ENCODE measurements around the gene DRAM1.
"Not testable (repeated sequence)": the region's sequence is repeated elsewhere in the genome, so short reads cannot be mapped to it uniquely, and the experiment has no call there.

DRAM1 gene

DNA sequence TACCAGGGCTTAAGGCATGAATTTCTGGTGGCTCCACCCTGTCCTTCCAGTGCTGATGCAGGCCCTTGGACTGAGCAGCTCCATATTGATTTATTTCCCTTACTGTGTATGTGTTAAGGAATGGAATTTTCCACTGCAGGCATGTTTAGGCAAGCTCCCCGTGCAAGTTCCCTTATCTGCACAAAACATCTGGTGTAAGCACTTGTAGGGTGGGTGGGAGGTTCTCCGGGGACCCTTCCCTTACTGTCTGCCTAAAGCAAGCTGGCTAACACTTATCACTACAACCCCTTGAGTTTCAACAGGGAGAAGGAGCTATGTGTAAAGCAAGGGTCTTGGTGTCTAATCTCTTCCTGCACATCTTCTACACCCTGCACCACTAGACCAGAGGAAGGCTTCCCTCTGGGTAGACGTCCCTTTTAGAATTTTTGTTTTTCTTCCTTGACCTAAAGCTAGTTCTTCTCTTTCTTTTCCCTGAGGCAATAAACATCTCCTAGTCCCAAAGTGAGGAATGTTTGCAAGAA lies 22.0 kb upstream of the DRAM1 start:
- TF ChIP-seq, protein P1, sequence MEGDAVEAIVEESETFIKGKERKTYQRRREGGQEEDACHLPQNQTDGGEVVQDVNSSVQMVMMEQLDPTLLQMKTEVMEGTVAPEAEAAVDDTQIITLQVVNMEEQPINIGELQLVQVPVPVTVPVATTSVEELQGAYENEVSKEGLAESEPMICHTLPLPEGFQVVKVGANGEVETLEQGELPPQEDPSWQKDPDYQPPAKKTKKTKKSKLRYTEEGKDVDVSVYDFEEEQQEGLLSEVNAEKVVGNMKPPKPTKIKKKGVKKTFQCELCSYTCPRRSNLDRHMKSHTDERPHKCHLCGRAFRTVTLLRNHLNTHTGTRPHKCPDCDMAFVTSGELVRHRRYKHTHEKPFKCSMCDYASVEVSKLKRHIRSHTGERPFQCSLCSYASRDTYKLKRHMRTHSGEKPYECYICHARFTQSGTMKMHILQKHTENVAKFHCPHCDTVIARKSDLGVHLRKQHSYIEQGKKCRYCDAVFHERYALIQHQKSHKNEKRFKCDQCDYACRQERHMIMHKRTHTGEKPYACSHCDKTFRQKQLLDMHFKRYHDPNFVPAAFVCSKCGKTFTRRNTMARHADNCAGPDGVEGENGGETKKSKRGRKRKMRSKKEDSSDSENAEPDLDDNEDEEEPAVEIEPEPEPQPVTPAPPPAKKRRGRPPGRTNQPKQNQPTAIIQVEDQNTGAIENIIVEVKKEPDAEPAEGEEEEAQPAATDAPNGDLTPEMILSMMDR (IDR thresholded peaks at IDR 0.05; ENCODE audit: low read depth, low read length) = no peak
- DNase-seq (ENCODE audit: extremely low read depth, low read depth) = no peak

DNA sequence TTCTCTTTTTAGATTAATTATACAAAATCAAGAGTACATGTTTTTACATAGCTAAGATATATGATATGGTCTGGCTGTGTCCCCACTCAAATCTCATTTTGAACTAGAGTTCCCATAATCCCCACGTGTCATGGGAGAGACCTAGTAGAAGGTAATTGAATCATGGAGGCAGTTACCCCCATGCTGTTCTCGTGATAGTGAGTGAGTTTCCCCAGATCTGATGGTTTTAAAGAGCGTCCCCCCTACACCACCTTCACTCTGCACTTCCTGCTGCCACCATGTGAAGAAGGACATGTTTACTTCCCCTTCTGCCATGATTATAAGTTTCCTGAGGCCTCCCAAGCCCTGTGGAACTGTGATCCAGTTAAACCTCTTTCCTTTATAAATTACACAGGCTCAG lies 21.4 kb upstream of the DRAM1 start:
- TF ChIP-seq, protein P1 (IDR thresholded peaks at IDR 0.05; ENCODE audit: low read depth, low read length) = no peak
- no peak for DNase-seq (ENCODE audit: extremely low read depth, low read depth)

DNA sequence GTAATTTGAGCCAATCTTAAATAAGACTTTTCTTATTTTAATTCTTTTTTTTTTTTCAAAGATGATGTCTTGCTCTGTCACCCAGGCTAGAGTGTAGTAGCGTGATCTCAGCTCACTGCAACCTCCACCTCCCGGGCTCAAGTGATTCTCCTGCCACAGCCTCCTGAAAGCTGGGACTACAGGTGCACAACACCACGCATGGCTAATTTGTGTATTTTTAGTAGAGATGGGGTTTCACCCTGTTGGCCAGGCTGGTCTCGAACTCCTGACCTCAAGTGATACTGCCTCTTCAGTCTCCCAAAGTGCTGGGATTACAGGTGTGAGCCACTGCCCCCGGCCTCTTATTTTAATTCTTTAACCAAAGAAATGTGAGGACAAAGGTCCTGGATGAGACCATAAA lies 20.8 kb upstream of the DRAM1 start:
- DNase-seq (ENCODE audit: extremely low read depth, low read depth) = not testable (repeated sequence)

DNA sequence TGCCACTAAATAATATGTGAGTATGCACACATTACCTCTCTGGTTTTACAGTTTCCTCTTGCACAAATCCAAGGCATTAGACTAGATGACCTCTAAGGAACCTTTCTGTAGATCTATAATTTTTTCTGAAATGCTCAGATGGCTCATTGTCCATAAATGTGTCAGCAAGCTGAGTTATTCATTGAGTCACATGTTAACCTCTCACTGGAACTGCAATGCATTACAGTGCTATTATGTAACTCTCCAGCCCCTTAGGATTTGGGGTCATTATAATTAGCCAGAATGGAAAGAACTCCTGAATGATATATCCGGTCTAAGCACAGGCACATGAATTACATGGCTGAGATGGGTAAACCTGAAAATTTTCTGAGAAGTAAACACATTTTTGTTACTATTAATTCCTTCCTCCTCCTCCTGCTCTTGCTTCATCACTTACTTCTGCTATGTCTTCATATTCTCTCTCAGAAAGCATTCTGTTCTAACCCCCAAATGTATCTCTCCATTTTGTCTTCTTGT lies 20.3 kb upstream of the DRAM1 start:
- peak; percentile 42 for DNase-seq (ENCODE audit: extremely low read depth, low read depth)
- TF ChIP-seq, protein P1 (IDR thresholded peaks at IDR 0.05; ENCODE audit: low read depth, low read length) = no peak

DNA sequence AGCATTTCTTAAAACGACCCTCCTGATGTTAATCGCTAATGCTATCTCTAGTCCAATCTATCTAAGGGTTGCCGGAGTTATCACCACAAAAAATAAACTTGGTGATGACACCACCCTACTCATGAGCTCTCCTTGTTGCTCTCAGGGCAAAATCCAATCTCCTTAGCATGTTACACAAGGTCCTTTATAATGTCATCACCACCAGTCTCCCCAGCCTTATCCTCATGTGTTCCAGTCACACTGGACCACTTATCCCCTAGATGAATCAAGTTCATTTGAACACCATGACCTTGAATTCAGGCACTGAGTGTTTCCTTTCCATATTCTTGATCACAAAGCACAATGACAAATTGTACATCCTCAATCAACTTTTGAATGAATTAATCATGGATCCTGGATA lies 19.0 kb upstream of the DRAM1 start:
- TF ChIP-seq, protein P1 (IDR thresholded peaks at IDR 0.05; ENCODE audit: low read depth, low read length) = no peak

DNA sequence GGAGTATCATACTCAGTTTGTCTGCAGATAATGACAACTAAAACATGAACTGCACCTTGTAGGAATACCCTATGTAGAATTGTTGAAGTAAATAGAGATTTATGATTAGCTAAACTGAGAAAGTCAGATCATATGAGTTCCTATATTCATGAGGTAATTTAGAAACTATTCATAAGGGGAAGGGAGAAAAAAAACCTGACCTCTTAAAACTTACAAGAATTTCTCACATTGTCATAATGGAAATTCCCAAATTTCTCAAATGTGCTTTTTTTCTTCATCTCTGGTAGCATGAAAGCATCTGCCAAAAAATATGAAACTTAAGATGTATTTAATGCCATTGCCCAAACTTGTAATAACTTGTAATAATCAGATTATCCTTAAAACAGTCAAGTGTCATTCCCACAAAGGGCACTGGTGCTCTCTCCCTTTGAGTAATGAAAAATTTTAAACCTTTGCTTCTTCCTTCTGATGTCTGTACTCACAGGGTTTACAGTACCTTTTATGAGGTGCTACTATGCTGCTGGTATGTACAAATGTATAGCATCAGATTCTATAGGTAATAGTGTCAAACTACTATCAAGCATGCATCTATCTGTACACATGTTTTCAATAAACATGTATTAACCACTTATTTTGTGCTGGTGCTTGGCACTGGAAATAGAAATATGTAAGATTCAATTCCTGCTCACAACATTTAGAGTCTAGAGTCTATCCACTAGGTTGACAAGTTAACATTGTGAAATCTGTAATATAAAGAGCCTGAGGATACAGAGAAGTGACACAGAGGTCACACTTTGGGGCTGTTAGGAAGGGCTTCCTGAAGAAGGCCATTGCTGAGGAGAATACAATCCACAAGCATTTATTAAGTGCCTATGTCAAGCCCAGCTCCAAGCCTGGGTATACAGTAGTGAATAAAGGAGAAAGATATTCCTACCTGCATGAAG lies 17.4 kb upstream of the DRAM1 start:
- no peak for DNase-seq (ENCODE audit: extremely low read depth, low read depth)
- TF ChIP-seq, protein P1 (IDR thresholded peaks at IDR 0.05; ENCODE audit: low read depth, low read length) = no peak

More for the DNA sequence above, 19.0 kb upstream of the DRAM1 start:
- DNase-seq (ENCODE audit: extremely low read depth, low read depth) = no peak

DNA sequence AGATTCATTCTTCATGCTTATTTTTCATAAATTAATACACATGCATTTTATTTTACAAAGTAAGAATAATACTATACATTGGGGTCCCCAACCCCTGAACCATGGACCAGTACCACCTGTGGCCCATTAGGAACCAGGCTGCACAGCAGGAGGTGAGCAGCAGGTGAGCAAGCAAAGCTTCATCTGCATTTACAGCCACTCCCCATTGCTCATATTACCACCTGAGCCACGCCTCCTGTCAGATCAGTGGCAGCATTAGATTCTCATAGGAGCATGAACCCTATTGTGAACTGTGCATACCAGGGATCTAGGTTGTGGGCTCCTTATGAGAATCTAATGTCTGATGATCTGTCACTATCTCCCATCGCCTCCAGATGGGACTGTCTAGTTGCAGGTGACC lies 15.7 kb upstream of the DRAM1 start:
- DNase-seq (ENCODE audit: extremely low read depth, low read depth) = not testable (repeated sequence)

DNA sequence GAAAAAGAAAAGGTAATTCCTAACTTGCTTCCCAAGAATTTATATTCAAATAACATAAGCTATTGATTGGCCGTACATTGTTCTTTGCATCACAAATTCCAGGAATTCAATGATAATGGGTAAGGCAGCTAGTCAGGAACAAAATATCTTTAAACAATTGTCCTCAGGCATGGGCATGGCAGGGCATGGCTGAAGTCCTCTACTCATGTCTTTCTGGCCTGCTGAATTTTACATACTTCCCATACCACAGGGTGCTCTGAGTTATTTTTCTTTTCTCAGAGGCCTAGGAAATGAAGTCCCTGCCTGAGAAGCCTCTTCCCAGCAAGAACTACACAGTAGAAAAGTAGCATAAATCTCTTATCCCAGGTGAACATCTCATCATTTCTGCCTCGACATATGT lies 15.1 kb upstream of the DRAM1 start:
- no peak for DNase-seq (ENCODE audit: extremely low read depth, low read depth)
- TF ChIP-seq, protein P1 (IDR thresholded peaks at IDR 0.05; ENCODE audit: low read depth, low read length) = no peak

Data from AG09319 (cell line).